Smooth muscle cell (in vitro differentiated cells): ENCODE results near the gene ZNF853. TPM values are rescaled to one million over a fixed set of nuclear protein-coding genes. Genes with fewer than 3 reads are reported as not detected.

Source experiments
- DNase-seq: peaks from one replicate; lab custom pipeline; 2025; ENCODE audit not compliant: unreplicated experiment; lab: John Stamatoyannopoulos, UW
- H2AFZ ChIP-seq: fragments of 200-600 bp; sonication (generic); 2 replicates; pipeline ENCODE4 v1.6.0; 2016; ENCODE audit warnings: antibody characterized with exemption, low read depth, mild to moderate bottlenecking
- H3F3A ChIP-seq: fragments of 200-600 bp; sonication (generic); 2 replicates; pipeline ENCODE4 v1.6.0; 2017; ENCODE audit warnings: antibody characterized with exemption, low read depth
- H3K27ac ChIP-seq: fragments of 200-600 bp; sonication (generic); 2 replicates; pipeline ENCODE4 v1.5.1; 2016; ENCODE audit warnings: low read depth, mild to moderate bottlenecking
- H3K27me3 ChIP-seq: fragments of 200-600 bp; sonication (generic); 2 replicates; pipeline ENCODE4 v1.6.1; 2016; ENCODE audit warnings: low read depth, mild to moderate bottlenecking
- H3K36me3 ChIP-seq: fragments of 200-600 bp; sonication (generic); 2 replicates; pipeline ENCODE4 v1.5.1; 2016; ENCODE audit warnings: low read depth
- H3K4me1 ChIP-seq: fragments of 200-600 bp; sonication (generic); 2 replicates; pipeline ENCODE4 v1.5.1; 2016; ENCODE audit warnings: low read depth
- H3K4me2 ChIP-seq: fragments of 200-600 bp; sonication (generic); 2 replicates; pipeline ENCODE4 v1.6.0; 2016; ENCODE audit warnings: mild to moderate bottlenecking
- H3K4me3 ChIP-seq: fragments of 200-600 bp; sonication (generic); 2 replicates; pipeline ENCODE4 v1.5.1; 2016; ENCODE audit warnings: mild to moderate bottlenecking
- H3K79me2 ChIP-seq: fragments of 200-600 bp; sonication (generic); 2 replicates; pipeline ENCODE4 v1.6.0; 2016; ENCODE audit warnings: low read depth, mild to moderate bottlenecking
- H3K9ac ChIP-seq: fragments of 200-600 bp; sonication (generic); 2 replicates; pipeline ENCODE4 v1.6.0; 2016; ENCODE audit warnings: low read depth
- H3K9me3 ChIP-seq: fragments of 200-600 bp; sonication (generic); replicated peaks from 2 replicates; pipeline ENCODE4 v1.5.1; 2016; ENCODE audit warnings: low read depth
- H4K20me1 ChIP-seq: fragments of 200-600 bp; sonication (generic); 2 replicates; pipeline ENCODE4 v1.6.0; 2016; ENCODE audit warnings: low read depth
- WGBS: methylation state at CpG from one replicate; pipeline ENCODE4 v1.1.7; 2016; ENCODE audit warnings: low lambda C conversion rate; 5-methylcytosine and 5-hydroxymethylcytosine counted together
- polyA plus RNA-seq: library from polyadenylated mRNA; unstranded; fragments of >200 nt; fragmentation: Nextera tagmentation; extraction: Ambion mirVana; gene quantifications from 2 replicates; pipeline ENCODE4 v1.2.1, GENCODE V29; 2016
- total RNA-seq: library from RNA; depleted of rRNA; stranded (reverse); fragments of >200 nt; gene quantifications from 2 replicates; pipeline ENCODE4 v1.2.3, GENCODE V29; 2014
- TF ChIP-seq, protein P1 (sequence below): fragments of 200-600 bp; sonication (generic); IDR thresholded peaks from 2 replicates; pipeline ENCODE4 v1.5.1; 2017; ENCODE audit warnings: borderline replicate concordance, mild to moderate bottlenecking, antibody characterized with exemption; ENCODE audit not compliant: insufficient read depth, poor library complexity, severe bottlenecking

ZNF853 gene
- total and polyA plus RNA-seq, 2 experiments from 2014 or later = 8.9 to 10.3 TPM

DNA sequence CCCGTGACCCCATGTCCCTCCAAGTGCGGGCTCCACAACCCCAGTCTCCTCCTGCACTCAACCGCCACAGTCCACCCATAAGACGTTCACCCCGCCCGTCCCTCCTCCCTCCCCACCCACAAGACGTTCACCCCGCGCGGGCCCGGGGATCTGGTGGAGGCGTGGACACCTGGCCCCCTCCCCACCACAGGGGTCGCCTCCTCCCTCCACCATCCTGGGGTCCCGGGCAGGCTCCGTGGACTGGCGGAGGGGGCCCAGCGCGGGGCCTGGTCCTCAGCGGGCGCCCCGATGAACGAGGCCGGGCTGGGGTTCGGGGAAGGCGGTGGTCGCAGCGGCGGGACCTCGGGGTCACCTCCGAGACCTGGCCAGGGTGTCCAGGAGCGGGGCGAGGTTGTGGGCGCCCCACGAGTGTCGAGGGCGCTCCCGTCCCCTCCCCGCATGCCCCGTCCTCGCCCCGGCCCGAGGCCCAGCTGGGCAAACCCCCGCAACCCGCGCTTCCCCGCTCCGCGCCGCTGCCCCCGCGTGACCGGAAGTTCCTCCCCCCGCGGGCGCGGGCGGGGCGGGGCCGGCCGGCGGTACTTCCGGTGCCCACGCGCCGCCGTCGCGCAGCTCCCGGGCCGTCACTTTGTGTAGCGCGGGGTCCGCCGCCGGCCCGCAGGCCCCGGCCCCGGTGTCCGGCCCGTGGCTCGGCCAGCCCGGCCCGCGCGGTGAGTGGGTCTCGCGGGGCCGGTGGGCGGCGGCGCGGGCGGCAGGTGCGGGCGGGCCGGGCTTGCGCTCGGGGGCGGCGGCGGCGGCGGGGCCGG lies 21.5 kb downstream of the ZNF853 start, which contains the start of gene ZNF316:
Gene ZNF316, plus strand, starts transcription at position 578 of the 803 bp plus-strand sequence. CDS start 5,092 bp downstream, outside the sequence.
- DNase-seq = peak; percentile 15
- whole genome bisulfite sequencing = 6% methylated on average over 15 of the region's 104 CpGs
- no peak within 1 kb of the TSS for H3K27ac ChIP-seq

DNA sequence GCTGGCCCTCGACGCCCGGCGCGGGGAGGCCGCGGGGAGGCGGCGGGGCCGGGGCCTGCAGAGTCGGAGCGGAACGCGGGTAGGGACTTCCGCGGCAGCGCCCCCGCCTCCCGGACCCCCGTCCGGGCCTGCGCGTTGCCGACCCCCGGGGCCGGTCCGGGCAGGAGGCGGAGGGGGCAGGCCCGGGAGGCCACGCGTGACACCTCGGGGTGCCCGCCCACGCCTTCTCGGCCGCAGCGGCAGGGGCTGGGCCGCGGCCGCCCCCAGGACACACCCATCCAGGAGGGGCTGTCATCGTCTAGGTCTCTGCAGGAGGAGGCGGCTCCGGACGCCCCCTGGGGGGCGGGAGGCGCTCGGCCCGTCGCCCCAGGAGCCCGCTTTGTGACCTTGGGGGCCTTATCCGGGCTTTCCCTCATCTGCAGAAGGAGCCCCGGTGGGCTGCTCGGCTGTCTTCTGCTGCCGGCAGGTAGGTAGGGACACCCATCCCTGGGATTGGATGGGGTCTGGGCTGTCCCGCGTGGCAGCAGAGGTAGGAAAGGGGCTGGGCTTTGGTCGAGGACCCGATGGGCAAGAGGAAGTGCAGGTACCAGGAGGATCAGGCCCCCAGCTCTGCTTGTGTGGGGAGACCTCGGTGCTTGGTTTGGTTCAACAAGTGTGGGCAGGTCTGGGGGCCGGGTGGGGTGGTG lies 22.3 kb downstream of the ZNF853 start:
- no peak overlapping the region for H2AFZ ChIP-seq
- no peaks in the 10 kb centered on the region for H3K27me3 ChIP-seq
- DNase-seq = no peak
- H3K4me3 ChIP-seq = peak overlapping the region; percentile 76
- TF ChIP-seq, protein P1, sequence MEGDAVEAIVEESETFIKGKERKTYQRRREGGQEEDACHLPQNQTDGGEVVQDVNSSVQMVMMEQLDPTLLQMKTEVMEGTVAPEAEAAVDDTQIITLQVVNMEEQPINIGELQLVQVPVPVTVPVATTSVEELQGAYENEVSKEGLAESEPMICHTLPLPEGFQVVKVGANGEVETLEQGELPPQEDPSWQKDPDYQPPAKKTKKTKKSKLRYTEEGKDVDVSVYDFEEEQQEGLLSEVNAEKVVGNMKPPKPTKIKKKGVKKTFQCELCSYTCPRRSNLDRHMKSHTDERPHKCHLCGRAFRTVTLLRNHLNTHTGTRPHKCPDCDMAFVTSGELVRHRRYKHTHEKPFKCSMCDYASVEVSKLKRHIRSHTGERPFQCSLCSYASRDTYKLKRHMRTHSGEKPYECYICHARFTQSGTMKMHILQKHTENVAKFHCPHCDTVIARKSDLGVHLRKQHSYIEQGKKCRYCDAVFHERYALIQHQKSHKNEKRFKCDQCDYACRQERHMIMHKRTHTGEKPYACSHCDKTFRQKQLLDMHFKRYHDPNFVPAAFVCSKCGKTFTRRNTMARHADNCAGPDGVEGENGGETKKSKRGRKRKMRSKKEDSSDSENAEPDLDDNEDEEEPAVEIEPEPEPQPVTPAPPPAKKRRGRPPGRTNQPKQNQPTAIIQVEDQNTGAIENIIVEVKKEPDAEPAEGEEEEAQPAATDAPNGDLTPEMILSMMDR = peak; percentile 39
- WGBS = 10% methylated on average over 18 of the region's 60 CpGs
- H3K79me2 ChIP-seq = peaks cover 29% of the 10 kb centered on the region
- H3K4me1 ChIP-seq = peaks cover 4% of the 10 kb centered on the region
- peak overlapping the region; percentile 94 for H3K4me2 ChIP-seq
- H4K20me1 ChIP-seq = peaks cover 28% of the 10 kb centered on the region
- no peaks in the 10 kb centered on the region for H3K9me3 ChIP-seq
- no peak overlapping the region for H3K27ac ChIP-seq
- no peaks in the 10 kb centered on the region for H3K36me3 ChIP-seq
- H3K9ac ChIP-seq = peak overlapping the region; percentile 53
- H3F3A ChIP-seq = no peaks in the 10 kb centered on the region

More for the DNA sequence above, 21.5 kb downstream of the ZNF853 start, which contains the start of gene ZNF316:
- Histone ChIP-seq H3K4me3 (peak within 1 kb of the TSS; percentile 83), H3K4me1 (peaks cover 4% of the 10 kb centered on the region), H3K27me3 (no peaks in the 10 kb centered on the region), H4K20me1 (peaks cover 28% of the 10 kb centered on the region), H3K4me2 (peak within 1 kb of the TSS; percentile 100), H2AFZ (peak within 1 kb of the TSS; percentile 95), H3K9ac (peak within 1 kb of the TSS; percentile 91), H3F3A (no peaks in the 10 kb centered on the region), H3K36me3 (no peaks in the 10 kb centered on the region), H3K9me3 (no peaks in the 10 kb centered on the region), H3K79me2 (peaks cover 29% of the 10 kb centered on the region)
- TF ChIP-seq, protein P1 = no peak

- Histone ChIP-seq H3K79me2 (peaks cover 29% of the 10 kb centered on the region), H3K4me2 (peak overlapping the region; percentile 94), H2AFZ (no peak overlapping the region), H3K36me3 (no peaks in the 10 kb centered on the region), H3K9me3 (no peaks in the 10 kb centered on the region), H3K27ac (no peak overlapping the region), H3K4me1 (peaks cover 4% of the 10 kb centered on the region), H3K4me3 (no peak overlapping the region), H3F3A (no peaks in the 10 kb centered on the region), H3K9ac (no peak overlapping the region), H3K27me3 (no peaks in the 10 kb centered on the region), H4K20me1 (peaks cover 28% of the 10 kb centered on the region)
- TF ChIP-seq, protein P1 = no peak
- WGBS = 92% methylated on average over 4 of the region's 4 CpGs
- DNase-seq = no peak
Observed at GRCh38 chr7:6639032-6639431, 23.6 kb downstream of the ZNF853 start.
